Activated CD8-positive, alpha-beta memory T cell treated with anti-CD3 and anti-CD28 coated beads for 1 hour (primary cell): ENCODE data around the gene NUBP2.
"Not testable (repeated sequence)": the region's sequence is repeated elsewhere in the genome, so short reads cannot be mapped to it uniquely, and the experiment has no call there.

Experiments used
- DNase-seq, 2 donors: peaks; one replicate each; pipeline ENCODE4 v3.0.0-alpha.2; 2020; ENCODE audit warnings: low read depth in 1 of 2; ENCODE audit errors: extremely low read depth in 1 of 2

NUBP2 gene

GRCh38 chr16:1784977-1785845 is 2.5 kb downstream of the NUBP2 start:
- DNase-seq, result no peak

DNA sequence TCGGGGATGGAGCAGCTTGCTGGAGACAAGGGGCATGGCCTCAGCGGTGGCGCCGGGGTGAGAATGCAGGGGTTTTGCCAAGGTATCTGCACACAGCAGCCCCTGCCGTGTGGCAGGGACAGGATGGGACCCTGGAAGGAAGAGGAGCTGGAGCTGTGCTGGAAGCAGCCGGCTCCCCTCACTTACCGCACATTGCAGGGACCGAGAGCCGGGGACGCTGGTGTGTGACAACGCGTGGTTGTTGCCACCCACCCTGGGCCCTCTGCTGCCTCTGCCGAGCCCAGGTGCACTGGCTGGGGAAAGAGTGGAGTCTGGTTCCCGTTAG is 3.0 kb downstream of the NUBP2 start:
- DNase-seq, result no peak

- no peak for DNase-seq
Observed at GRCh38 chr16:1786242-1787055, 3.7 kb downstream of the NUBP2 start.

DNA sequence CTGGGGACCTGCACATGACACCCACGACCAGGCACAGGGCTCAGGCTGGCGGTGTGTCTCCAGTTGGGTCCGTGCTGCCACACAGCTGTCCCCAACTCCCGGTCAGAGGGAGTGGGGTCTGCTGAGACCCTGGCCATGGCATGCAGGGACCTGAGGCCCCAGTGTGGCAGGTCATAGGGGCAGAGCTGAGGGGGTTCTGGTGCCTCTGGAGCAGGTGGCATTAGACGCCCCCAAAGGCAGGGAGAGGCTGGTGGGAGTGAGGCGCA is 4.2 kb downstream of the NUBP2 start:
- no peak for DNase-seq

DNA sequence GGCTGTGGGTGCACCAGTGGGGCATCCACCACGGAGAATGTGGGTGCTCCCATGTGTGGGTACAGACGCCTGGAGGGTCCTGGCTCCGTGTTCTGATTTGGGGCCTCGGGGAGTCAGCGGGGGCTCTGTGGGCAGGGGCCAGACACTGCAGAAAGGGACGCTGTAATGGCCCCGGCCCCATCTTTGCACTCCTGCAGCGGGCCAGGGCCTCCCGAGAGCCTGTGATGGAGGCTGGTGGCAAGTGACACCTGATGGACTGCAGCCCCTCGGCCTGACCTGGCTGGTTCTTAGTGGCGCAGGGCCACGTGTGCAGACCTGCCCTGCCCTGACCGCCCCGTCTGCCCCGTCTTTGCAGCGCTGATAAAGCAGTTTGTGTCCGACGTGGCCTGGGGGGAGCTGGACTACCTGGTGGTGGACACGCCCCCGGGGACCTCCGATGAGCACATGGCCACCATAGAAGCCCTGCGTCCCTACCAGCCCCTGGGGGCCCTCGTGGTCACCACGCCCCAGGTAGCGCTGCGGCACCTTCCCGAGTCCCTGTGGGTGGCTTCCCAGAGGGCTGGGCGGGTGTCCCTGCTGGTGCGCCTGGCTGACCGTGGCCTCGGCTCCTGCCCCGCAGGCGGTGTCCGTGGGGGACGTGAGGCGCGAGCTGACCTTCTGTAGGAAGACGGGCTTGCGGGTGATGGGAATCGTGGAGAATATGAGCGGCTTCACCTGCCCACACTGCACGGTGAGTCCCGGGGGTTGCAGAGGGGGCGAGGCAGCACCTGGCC is 4.7 kb downstream of the NUBP2 start:
- no peak for DNase-seq

- no peak for DNase-seq
Observed at GRCh38 chr16:1788095-1788707, 5.4 kb downstream of the NUBP2 start.

GRCh38 chr16:1788708-1789100 is 5.9 kb downstream of the NUBP2 start:
- no peak for DNase-seq

DNA sequence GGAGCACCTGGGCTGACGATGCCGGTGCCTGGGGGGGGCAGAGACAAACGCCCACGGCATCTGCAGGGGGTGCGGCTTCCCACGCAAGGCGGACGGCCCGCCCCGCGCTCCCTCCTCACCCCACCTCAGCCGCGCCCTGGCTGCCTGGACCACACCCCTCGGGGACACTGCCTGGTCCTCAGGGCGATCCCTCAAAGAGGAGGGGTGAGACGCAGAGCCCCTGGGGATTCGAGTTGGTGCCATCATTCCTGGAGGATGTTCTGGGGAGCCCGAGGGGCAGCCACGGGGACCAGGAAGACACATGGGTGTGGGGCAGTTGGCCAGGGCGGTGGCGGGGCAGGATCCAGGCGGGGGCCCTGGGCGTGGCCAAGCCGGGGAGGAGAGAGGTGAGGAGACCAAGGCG is 6.9 kb downstream of the NUBP2 start:
- DNase-seq, result no peak

DNA sequence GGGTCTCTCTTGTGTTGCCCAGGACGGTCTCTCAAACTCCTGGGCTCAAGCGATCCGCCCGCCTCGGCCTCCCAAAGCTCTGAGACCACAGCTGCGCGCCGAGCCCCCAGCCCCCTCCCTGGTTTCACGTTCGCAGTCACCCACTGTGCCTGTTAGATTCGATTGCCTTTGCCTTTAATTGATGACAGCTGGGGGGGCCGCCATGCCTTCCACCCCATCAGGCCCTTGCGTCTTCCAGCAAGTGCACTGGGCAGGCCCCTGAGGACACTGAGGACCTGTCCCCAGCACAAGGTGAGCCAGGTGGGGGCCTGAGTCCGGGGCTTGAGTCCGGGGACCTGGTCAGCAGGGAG is 7.5 kb downstream of the NUBP2 start:
- no peak for DNase-seq

DNA sequence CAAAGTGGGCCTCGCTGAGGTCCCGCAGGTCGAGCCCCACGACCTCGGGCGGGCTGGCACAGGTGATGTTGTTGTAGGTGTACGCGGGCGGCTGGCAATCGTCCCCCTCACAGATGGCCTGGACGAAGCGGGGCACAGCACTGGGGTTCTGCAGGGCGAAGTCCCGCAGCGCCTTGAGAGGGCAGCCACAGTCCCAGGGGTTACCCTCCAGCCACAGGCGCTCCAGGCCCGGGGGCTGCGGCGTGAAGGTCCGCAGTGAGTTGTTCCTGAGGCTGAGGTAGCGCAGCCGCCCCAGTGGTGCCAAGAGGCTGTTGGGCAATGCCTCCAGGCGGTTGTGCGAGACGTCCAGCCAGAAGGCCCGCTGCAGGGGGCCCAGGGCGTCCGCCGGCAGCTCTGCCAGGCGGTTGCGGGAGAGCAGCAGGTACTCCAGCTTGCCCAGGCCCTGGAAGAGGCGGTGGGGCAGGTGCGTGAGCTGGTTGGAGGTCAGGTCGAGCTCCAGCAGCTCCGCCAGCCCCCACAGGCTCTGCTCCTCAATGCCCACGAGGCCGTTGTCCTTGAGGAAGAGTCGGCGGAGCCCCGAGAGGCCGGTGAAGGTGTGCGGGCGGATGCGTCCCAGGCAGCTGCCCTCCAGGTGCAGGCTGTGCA is 8.0 kb downstream of the NUBP2 start:
- DNase-seq, result no peak

- DNase-seq, result no peak
Observed at GRCh38 chr16:1791256-1791942, 8.6 kb downstream of the NUBP2 start.

DNA sequence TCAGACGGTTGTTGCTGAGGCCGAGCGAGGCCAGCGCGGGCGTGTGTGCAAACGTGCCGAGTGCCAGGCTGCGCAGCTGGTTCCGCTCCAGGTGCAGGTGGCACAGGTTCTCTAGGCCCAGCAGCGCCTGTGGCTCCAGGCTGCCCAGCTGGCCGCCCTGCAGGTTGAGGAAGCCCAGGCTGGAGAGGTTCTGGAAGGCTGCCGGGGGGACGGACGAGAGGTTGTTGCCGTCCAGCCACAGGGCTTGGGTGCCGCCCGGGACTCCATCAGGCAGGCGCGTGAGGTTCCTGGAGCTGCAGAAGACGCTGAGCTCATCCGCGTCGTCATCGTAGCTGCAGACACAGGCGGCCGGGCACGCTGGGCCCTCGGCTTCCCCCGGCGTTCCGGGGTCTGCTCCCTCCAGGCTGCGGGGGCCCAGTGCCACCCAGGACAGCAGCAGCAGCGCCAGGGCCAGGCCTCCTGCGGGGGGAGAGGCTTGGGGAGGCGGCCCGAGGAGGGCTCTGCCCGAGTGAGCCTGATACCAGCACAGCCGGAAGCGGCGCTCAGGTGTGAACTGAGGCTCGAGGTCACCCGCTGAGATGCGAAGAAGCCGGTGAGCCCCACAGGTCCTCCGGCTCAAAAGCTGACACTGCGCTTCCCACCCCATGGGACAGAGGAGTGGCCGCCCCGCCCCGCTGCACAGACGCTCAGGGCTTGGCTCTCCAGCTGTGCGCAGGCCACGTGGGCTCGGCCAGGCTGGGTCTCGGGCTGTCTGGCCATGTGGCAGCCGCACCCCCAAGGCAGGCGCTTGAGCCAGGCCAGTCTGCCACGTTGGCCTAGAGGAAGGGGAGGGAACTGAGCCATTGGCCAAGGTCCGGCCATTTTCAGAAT is 9.4 kb downstream of the NUBP2 start:
- DNase-seq, result no peak

DNA sequence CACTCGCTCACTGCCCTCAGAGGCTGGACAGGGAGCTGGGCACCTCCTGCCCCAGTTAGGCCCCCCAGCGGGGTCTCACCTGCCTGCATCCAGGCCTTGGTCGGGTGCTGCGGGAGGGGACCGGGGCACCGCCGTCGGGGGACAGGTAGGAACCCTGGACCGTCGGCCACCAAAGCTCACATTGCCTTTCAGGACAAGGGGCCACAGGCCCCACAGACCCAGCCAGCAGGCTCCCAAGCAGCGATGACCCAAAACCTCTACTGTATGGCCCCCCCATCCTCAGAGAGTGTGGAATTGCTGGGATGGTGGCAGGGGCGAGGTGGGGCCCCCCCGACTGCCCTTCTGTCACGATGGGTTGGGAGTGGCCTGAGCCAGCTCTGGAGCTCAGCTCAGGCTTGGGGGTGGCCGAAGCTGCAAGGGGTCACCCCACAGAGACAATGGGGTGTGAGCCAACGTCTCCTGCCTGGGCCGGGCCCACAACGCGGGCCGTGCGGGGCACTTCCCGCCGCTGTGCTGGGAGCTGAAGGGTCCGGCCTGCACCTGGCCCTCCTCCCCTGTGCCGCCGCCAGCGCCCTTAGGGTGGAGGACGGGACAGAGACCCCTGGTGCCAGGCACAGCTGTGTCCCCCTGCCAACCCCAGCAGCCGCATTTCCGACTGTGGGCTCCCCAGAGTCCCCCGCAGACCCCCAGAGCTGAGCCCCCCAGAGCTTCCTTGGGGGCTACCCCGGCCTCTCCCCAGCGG is 10.2 kb downstream of the NUBP2 start:
- no peak for DNase-seq

DNA sequence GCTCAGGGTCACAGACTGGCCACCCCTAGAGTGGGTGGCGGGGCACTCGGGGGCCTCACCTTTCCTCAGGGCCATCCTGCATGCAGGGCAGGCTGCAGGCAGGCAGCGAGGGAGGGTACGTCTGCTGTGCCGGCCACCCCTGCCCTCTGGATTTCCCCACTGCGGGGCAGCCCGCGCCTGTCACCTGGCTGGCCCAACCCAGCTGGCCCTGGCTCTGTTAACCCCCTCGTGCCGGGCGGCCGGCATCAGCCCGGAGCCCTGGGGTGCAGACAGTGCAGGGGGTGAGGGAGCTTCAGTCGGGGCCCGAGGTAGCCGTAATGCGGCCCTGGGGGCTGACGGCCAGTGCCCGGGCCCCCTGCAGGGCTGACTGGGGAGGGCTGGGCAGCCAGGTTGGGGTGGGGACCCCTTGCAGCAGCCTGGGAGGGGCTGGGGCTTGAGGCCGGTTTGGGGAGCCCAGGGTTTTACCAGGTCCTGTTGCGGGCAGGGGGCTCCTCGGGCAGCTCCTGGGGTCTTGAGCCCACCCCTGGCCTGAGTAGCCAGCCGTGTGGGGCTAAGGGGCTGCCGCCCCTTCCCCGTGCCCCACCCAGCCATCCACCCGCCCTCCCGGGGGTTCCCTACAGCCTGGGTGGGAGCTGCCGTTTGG is 10.9 kb downstream of the NUBP2 start, which contains the start of gene IGFALS:
TSS of gene IGFALS (minus strand) at position 128 of the 643 bp plus-strand sequence. CDS start at position 75, 53 bp downstream.
- DNase-seq, result no peak

DNA sequence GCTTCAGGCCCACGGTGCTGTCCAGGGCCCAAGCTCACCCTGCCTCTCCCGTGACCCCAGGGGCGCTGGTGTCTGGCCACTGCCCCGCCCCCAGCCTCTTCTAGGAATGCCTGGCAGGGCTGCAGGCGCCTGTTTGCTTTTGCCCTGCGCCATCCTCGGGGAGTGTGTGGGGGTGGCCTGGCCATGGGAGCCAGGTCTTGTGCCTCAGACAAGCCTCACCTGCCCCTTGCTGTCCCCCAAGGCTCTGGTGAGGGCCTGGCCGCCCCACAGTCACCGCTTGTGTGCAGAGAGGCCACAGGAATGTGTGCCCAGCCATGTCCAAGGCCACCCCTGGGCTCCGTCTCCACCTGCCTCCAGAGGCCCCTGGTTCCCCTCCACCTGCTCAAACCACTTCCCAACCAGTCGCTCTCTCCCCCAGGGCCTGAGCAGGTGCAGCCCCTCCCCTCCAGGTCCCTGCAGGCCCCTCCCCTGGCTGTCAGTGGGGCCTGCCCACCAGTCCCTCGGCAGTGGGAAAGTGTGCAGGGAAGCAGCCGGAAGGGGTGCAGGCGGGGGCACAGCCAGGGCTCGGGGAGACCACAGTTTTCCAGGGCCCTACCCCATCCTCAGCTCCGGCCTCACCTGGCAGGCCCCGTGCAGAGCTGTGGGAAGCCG is 11.6 kb downstream of the NUBP2 start:
- no peak for DNase-seq

DNA sequence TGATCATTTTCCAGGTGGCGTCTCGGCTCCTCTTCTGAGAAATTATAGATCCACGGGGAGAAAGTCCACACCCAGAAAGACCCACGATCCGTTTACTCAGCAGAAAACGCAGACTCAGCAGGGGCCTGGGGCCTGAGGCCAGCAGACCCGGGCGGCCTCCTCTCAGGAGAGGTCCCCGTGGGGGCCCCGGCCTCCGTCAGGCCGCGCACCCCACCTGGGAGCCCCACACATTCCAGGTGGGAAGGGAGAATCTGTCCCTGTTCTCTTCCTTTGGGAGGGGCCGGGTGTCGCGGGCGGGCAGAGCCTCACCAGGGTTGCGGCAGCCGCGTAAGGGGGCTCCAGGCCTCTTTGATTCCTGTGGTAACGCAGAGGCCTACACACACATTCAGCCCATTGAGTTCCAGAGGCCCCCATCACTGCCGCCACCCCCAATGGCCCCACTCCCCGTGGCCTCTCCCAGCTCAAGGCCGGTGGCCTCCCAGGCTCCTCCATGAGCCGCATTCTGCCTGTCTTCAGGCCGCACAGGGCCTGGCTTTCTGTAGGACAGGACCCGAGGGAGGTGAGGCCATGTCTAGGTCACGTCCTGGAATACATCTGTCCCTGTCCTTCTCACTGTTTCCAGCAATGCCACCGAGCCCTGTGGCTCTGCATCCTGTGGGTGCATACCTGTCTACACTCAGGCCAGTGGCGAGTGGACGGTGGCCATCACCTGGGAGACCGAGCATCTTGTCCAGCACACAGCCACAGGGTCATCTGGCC is 12.3 kb downstream of the NUBP2 start:
- no peak for DNase-seq

DNA sequence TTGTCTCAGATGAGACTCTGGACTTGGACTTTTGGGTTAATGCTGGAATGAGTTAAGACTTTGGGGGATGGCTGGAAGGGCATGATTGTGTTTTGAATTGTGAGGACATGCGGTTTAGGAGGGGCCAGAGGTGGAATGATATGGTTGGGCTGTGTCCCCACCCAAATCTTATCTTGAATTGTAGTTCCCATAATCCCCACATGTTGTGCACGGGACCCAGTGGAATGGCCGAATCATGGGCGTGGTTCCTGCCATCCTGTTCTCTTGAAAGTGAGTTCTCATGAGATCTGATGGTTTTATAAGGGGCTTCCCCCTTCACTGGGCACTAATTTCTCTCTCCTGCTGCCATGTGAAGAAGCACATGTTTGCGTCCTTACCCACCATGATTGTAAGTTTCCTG is 16.5 kb downstream of the NUBP2 start:
- not testable (repeated sequence) for DNase-seq
